Measurements from ENCODE around the gene TSSK6. TPM values are rescaled to one million over a fixed set of nuclear protein-coding genes. Genes with fewer than 3 reads are reported as not detected.

Gene TSSK6
- total RNA-seq, 4 donors from 2014 or later = 0.57 to 1.7 (median 0.89) TPM

- H3K4me3 ChIP-seq = no peak overlapping the region
- WGBS, 2 donors = 88 to 90% methylated on average over 9 to 10 of the region's 27 CpGs
- no peak for DNase-seq
These were observed 12.6 kb upstream of the TSSK6 start for GRCh38 chr19:19527674-19528625.

GRCh38 chr19:19527371-19527656 lies 12.0 kb upstream of the TSSK6 start:
- H3K4me1 ChIP-seq = peaks cover 2 to 10% (median 4%) of the 10 kb centered on the region in 3 donors
- H3K4me3 ChIP-seq = no peak overlapping the region
- no peaks in the 10 kb centered on the region for H3K9me3 ChIP-seq
- no peak overlapping the region for H3K27ac ChIP-seq
- peaks cover 12 to 64% (median 36%) of the 10 kb centered on the region in 3 donors for H3K36me3 ChIP-seq
- WGBS, 2 donors = 83 to 100% methylated on average over 3 to 4 of the region's 9 CpGs
- intact Hi-C loops (cut with DNase I) = no loop called here
- TF ChIP-seq CTCF (IDR thresholded peaks at IDR 0.05) (no peak), POLR2A (IDR thresholded peaks at IDR 0.05) (no peak)
- H3K27me3 ChIP-seq = no peaks in the 10 kb centered on the region
- no peak for DNase-seq

More at GRCh38 chr19:19527674-19528625, 12.6 kb upstream of the TSSK6 start:
- Histone ChIP-seq H3K4me1 (peaks cover 6 to 14% (median 6%) of the 10 kb centered on the region in 3 donors), H3K36me3 (peaks cover 12 to 64% (median 36%) of the 10 kb centered on the region in 3 donors), H3K27ac (no peak overlapping the region), H3K27me3 (no peaks in the 10 kb centered on the region), H3K9me3 (no peaks in the 10 kb centered on the region)
- intact Hi-C loops (cut with DNase I) = no loop called here
- no peak for TF ChIP-seq POLR2A (IDR thresholded peaks at IDR 0.05)
- no peak for TF ChIP-seq CTCF (IDR thresholded peaks at IDR 0.05)

- TF ChIP-seq CTCF (IDR thresholded peaks at IDR 0.05) (no peak), POLR2A (IDR thresholded peaks at IDR 0.05) (no peak)
These were observed 11.4 kb upstream of the TSSK6 start for GRCh38 chr19:19526581-19527370.

GRCh38 chr19:19525611-19526380 lies 10.4 kb upstream of the TSSK6 start:
- no peak overlapping the region for H3K4me3 ChIP-seq
- no peaks in the 10 kb centered on the region for H3K9me3 ChIP-seq
- H3K27ac ChIP-seq = no peak overlapping the region
- no peaks in the 10 kb centered on the region for H3K27me3 ChIP-seq
- TF ChIP-seq CTCF (IDR thresholded peaks at IDR 0.05) = no peak
- no peak for TF ChIP-seq POLR2A (IDR thresholded peaks at IDR 0.05)
- DNase-seq = no peak
- H3K4me1 ChIP-seq = peaks cover 0 to 5% (median 0%) of the 10 kb centered on the region in 3 donors
- peaks cover 12 to 67% (median 36%) of the 10 kb centered on the region in 3 donors for H3K36me3 ChIP-seq
- intact Hi-C loops (cut with DNase I) = no loop called here
- WGBS, 2 donors = 79 to 100% methylated on average over 3 to 9 of the region's 23 CpGs

More at GRCh38 chr19:19526581-19527370, 11.4 kb upstream of the TSSK6 start:
- H3K9me3 ChIP-seq = no peaks in the 10 kb centered on the region
- H3K4me1 ChIP-seq = peaks cover 0 to 5% (median 0%) of the 10 kb centered on the region in 3 donors
- 69 to 71% methylated on average over 9 to 10 of the region's 28 CpGs for WGBS, 2 donors
- intact Hi-C loops (cut with DNase I) = no loop called here
- no peak overlapping the region for H3K27ac ChIP-seq
- H3K36me3 ChIP-seq = peaks cover 12 to 64% (median 36%) of the 10 kb centered on the region in 3 donors
- no peak for DNase-seq
- no peaks in the 10 kb centered on the region for H3K27me3 ChIP-seq
- H3K4me3 ChIP-seq = no peak overlapping the region
